A172 (cell line): ENCODE data around the gene LAMTOR4. TPM values are rescaled to one million over a fixed set of nuclear protein-coding genes. Genes with fewer than 3 reads are reported as not detected.
"Not testable (repeated sequence)": the region's sequence is repeated elsewhere in the genome, so short reads cannot be mapped to it uniquely, and the experiment has no call there.

ENCODE experiments used
- DNase-seq: peaks from one replicate; pipeline ENCODE4 v3.0.0-alpha.2; 2015; ENCODE audit warnings: low spot score
- total RNA-seq: library from RNA; depleted of rRNA; stranded (reverse); fragments of >200 nt; shearing (Covaris generic); gene quantifications from 2 replicates; pipeline ENCODE4 v1.2.3, GENCODE V29; 2014

Gene LAMTOR4
- total RNA-seq, 1 experiment from 2014 or later = 154 TPM

DNA sequence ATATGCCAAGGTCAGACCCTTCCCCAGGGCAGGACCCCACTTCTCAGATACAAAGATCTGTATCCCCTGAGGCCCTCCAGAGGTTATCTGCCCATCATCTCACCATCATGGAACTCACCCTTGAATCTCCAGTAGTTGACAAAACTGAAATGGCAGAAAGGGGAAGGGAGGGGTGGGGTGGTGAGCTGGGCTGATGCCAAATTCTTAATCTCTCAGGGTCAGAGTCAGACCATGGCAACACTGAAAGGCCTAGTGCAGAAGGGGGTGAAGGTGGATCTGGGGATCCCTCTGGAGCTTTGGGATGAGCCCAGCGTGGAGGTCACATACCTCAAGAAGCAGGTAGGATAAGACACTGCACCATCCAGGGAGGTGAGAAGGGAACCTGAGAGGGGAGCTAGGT lies 26.1 kb upstream of the LAMTOR4 start:
- DNase-seq = no peak

- no peak for DNase-seq
These were observed 24.2 kb upstream of the LAMTOR4 start for GRCh38 chr7:100124301-100125230.

GRCh38 chr7:100126239-100126930 lies 22.3 kb upstream of the LAMTOR4 start:
- DNase-seq = no peak

DNA sequence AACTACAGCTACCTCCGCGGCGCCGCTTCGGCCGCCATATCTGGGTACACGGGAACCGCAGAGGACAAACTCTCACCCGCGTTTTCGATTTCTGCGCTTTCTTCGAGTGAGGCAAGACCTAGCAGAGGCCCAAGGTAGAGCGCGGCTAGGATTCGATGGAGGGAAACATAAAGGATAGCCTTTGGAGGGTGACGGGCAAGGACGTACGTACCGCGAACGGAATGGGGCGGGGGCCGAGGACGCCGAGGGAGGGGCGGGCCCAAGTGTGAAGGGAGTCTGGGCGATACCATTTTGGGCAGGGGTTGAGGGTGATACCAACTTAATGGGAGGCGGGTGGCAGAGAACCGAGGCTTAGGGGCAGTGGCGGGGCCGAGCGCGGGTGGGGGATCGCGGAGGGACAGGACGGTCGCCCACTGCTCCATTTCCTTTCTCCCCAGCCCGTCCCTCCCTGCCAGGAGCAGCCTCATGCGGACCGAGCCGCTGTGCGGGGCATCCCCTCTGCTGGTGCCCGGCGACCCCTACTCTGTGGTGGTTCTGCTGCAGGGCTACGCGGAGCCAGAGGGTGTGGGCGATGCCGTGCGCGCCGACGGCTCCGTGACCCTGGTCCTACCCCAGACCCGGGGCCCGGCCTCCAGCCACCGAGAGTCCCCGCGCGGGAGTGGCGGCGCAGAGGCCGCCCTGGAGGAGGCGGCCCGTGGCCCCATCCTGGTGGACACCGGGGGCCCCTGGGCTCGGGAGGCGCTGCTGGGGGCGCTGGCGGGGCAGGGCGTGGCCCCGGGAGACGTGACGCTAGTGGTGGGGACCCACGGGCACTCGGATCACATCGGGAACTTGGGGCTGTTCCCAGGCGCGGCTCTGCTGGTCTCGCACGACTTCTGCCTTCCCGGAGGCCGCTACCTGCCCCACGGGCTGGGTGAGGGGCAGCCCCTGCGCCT lies 21.5 kb upstream of the LAMTOR4 start, which contains the start of gene MBLAC1:
Gene MBLAC1, plus strand, starts transcription at position 37 of the 935 bp plus-strand sequence. Its CDS starts 429 bp downstream, at position 466.
- DNase-seq = peak; percentile 88

- DNase-seq = no peak
These were observed 20.7 kb upstream of the LAMTOR4 start for GRCh38 chr7:100127866-100128636.

- DNase-seq = no peak
These were observed 20.1 kb upstream of the LAMTOR4 start for GRCh38 chr7:100128637-100128963.

GRCh38 chr7:100130220-100130607 lies 18.5 kb upstream of the LAMTOR4 start:
- not testable (repeated sequence) for DNase-seq

DNA sequence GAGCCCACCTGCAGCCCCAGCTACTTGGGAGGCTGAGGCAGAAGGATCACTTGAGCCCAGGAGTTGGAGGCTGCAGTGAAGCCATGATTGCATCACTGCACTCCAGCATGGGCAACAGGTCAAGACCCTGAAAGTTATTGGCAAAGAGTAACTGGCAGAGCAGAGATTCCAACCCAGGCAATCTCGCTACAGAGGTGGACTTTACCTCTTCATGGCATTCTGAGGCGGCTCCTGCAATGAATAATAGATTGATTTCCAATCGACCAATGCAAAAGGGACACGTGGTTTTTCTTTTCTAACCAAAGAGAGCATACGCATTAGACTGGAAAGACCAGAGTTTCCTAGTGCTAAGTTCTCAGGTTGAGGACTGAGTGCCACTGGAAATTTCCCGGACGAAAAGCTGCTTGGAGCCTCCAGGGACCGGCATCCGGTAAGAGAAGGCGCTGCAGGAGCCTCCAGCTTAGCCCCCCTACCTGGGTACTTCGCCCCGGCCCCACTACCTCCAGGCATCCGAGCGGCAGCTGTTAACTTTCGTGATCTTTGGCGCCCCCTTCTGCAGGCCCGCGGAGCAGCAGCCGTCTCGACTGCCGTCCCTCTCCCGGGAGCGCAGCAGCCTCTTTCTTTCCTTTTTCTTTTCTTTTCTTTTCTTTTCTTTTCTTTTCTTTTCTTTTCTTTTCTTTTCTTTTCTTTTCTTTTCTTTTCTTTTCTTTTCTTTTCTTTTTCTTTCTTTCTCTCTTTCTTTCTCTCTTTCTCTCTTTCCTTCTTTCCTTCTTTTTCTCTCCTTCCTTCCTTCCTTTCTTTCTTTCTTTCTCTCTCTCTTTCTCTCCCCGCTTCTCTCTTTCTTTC lies 17.9 kb upstream of the LAMTOR4 start:
- DNase-seq = peak; percentile 48

GRCh38 chr7:100132126-100132525 lies 16.6 kb upstream of the LAMTOR4 start:
- DNase-seq = no peak

DNA sequence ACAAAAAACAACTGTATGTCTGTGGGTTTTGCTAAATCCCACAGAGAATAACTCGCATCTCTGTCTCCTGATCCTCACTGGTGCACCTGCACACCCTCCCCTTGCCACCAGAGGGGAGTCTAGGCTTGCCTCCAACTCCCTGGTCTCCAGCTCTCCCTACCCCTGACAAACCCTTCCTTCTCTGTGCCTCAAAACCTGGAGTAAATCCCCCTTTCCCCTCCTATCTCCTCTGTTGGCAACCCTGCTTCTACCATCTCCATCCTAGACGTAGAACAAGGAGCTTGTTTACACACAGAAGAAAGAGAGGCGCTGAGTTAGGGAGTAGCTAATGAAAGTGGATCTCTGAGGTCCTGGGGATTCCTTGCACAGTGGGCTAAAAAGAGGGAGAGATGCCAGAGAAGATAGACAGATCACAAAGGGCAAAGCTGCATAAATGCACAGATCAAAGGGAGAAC lies 16.0 kb upstream of the LAMTOR4 start:
- DNase-seq = peak; percentile 60

- DNase-seq = no peak
These were observed 10.6 kb upstream of the LAMTOR4 start for GRCh38 chr7:100137851-100138760.

GRCh38 chr7:100141555-100141949 lies 7.2 kb upstream of the LAMTOR4 start:
- DNase-seq = no peak

- no peak for DNase-seq
These were observed 6.3 kb upstream of the LAMTOR4 start for GRCh38 chr7:100142461-100142860.

- DNase-seq = not testable (repeated sequence)
These were observed 2.4 kb upstream of the LAMTOR4 start for GRCh38 chr7:100146350-100146749.

DNA sequence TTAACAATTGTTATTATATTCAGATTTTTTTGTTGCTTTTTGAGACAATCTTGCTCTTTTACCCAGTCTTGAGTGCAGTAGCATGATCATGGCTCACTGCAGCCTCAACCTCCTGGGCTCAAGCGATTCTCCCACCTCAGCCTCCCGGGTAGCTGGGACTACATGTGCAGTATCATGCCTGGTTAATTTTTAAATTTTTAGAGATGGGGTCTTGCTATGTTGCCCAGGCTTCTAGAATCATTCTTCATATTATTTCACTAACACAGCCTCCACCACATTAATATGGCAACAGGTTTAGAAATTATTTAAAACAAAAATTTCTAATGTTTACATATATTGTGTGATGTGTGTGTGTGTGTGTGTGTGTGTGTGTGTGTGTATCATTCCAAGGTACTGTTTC lies 1.4 kb upstream of the LAMTOR4 start:
- DNase-seq = no peak

- no peak for DNase-seq
These were observed 526 bp upstream of the LAMTOR4 start for GRCh38 chr7:100148225-100148558.

- no peak for DNase-seq
These were observed 3.7 kb downstream of the LAMTOR4 start for GRCh38 chr7:100152404-100152803.

GRCh38 chr7:100152937-100153666 lies 4.4 kb downstream of the LAMTOR4 start:
- DNase-seq = no peak
